Germinal center (tissue), 1 donor: Measurements from ENCODE around the gene PXMP2.

ENCODE experiments used
- DNase-seq: peaks from one replicate; pipeline ENCODE4 v3.0.0; 2012; ENCODE audit warnings: mixed read lengths, low spot score

The PXMP2 gene

GRCh38 chr12:132687211-132688164 lies at the start of gene PXMP2, which contains the start of gene POLE:
Gene PXMP2, plus strand, starts transcription at chr12:132687587. Its CDS starts 84 bp downstream, at chr12:132687671.
Gene POLE, minus strand, starts transcription at chr12:132687342. Its CDS starts 27 bp downstream, at chr12:132687315.
- DNase-seq, result peak; percentile 98

GRCh38 chr12:132637811-132638210 lies 49.6 kb upstream of the PXMP2 start:
- DNase-seq, result no peak

GRCh38 chr12:132638541-132639408 lies 48.6 kb upstream of the PXMP2 start:
- DNase-seq, result peak; percentile 42

- DNase-seq, result no peak
Observed at GRCh38 chr12:132639956-132640520, 47.3 kb upstream of the PXMP2 start.

GRCh38 chr12:132640936-132641335 lies 46.5 kb upstream of the PXMP2 start:
- no peak for DNase-seq

- DNase-seq, result no peak
Observed at GRCh38 chr12:132641811-132642650, 45.4 kb upstream of the PXMP2 start.

GRCh38 chr12:132642846-132643835 lies 44.2 kb upstream of the PXMP2 start:
- DNase-seq, result no peak

- DNase-seq, result no peak
Observed at GRCh38 chr12:132646850-132647249, 40.5 kb upstream of the PXMP2 start.

GRCh38 chr12:132647858-132648257 lies 39.5 kb upstream of the PXMP2 start:
- DNase-seq, result no peak

GRCh38 chr12:132648616-132649225 lies 38.7 kb upstream of the PXMP2 start:
- DNase-seq, result no peak

- no peak for DNase-seq
Observed at GRCh38 chr12:132649226-132649945, 38.0 kb upstream of the PXMP2 start.

GRCh38 chr12:132651444-132652100 lies 35.8 kb upstream of the PXMP2 start:
- no peak for DNase-seq

GRCh38 chr12:132653567-132654290 lies 33.7 kb upstream of the PXMP2 start:
- no peak for DNase-seq

GRCh38 chr12:132657004-132657727 lies 30.2 kb upstream of the PXMP2 start:
- DNase-seq, result no peak

- DNase-seq, result no peak
Observed at GRCh38 chr12:132658149-132658894, 29.1 kb upstream of the PXMP2 start.

- no peak for DNase-seq
Observed at GRCh38 chr12:132659146-132659545, 28.2 kb upstream of the PXMP2 start.
